OCI-M1 (cell line): ENCODE data around the gene PCK2.

Source experiments
- DNase-seq: peaks from one replicate; lab custom pipeline; 2025; lab: John Stamatoyannopoulos, UW

Gene PCK2

DNA sequence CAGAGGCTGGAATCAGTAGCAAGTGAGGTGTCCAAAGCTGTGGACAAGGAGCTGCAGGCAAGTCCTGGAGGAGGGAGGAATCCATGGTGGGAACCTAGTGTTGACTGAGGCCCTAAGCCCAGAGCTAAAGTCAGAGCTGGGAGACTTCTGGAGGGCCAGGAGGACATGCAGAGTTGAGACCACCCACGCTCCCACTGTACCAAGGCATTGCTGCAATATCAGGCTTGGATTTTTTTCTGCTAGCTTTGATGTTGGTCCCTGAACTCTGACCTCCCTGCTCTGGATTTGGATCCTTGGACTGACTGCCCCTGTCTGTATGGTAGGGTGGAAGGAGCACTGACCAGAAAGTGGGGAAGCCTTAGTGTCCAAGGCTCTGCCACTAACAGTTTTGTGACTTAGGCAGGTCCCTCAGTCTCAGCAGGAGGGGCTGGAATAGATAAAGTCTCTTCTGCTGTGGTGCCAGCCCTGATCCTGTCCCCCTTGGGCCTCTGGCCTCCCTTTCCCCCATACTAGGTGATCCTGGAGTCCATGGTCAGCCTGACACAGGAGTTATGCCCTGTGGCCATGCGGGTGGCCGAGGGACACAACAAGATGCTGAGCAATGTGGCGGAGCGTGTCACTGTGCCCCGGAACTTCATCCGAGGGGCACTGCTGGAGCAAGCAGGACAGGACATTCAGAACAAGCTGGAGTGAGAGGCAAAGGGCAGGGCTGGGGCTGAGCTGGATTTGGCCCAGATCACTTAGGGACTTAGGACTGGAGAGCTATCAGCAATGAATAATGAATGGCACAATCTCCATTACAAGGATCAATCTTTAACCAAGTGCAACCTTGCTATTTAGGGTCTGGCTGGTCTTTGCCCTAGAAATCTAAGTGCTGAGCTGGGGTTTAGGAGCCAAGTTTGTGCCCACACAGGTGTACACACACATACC, 32.9 kb upstream of the PCK2 start:
- no peak for DNase-seq

DNA sequence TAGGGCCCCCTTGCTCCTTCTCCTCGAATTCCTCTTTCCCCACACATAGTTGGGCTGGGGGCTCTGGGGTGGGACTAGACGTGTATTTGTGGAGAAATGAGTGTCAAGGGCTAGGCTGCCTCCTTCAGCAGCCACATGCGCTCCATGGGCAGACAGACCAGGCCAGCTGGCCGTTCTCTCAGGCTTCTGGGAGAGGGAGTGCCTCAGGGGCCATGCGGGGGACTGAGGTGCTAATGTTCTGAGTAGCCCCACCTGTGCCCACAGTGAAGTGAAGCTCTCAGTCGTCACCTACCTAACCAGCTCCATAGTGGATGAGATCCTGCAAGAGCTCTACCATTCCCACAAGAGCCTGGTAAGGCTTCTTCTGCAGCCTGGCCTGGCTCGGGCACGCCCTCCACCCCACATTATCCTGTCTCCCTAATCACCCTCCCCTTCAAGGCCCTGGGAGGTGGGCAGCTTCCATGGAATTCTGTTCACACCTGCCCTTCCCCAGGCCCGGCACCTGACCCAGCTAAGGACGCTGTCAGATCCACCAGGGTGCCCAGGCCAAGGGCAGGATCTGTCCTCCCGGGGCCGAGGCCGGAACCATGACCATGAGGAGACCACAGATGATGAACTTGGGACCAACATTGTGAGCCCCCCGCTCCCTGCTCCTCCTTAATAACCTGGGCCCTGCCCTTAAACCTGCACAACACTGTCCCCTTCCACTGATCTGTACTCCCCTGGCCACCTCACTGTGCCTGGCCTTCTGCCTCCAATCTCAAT, 31.7 kb upstream of the PCK2 start:
- DNase-seq, result no peak

DNA sequence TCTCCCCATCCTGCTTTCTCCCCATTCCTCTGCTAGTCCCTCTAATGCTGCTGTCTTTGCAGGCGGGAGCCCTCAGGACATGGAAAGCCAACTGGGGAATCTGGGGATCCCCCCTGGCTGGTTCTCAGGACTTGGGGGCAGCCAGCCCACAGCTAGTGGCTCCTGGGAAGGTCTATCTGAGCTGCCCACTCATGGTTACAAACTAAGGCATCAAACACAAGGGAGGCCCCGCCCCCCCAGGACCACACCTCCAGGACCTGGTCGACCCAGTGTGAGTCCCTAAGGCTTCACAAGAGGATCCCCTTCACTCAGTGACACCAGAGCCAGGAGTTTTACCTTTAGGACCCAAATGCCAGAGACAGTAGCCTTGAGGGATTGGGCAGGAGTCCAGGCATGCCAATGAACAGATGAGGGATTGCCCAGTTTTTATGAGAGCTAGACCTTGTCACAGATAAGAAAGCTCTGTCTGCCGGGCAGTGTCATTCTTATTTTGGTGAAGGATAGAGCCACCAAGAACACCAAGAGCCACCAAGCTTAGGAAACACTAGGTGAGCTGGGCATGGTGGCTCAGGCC, 30.8 kb upstream of the PCK2 start:
- no peak for DNase-seq

DNA sequence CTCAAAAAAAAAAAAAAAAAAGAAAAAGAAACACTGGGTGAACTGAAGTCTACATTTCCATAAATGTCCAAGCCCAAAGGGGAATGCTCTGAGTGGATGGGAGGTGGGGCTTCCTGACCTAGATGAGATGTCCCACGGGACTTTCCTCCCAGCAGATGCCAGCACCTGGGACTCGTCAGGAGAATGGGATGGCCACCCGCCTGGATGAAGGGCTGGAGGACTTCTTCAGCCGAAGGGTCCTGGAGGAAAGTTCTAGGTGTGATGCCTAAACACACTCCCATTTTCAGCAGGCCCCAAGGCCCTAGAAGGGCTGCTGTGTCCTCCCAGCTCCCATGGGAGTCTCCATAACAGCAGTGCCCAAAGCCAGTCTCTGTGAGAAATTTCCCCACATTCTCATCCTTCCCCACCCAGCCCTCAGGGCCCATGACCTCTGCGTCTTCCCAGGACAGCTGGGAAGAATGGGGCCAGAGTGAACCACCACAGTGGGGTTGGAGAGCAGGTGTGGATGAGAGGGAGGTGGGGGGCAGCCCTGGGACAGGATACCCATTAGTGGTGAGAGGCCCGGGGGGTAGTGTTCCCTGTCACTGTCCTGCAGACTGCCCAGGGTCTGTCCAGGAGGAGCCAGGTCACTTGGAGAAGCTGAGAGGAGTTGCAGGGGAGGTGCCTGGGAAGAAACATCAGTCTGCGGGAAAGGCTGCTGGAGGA, 29.9 kb upstream of the PCK2 start:
- DNase-seq, result no peak

DNA sequence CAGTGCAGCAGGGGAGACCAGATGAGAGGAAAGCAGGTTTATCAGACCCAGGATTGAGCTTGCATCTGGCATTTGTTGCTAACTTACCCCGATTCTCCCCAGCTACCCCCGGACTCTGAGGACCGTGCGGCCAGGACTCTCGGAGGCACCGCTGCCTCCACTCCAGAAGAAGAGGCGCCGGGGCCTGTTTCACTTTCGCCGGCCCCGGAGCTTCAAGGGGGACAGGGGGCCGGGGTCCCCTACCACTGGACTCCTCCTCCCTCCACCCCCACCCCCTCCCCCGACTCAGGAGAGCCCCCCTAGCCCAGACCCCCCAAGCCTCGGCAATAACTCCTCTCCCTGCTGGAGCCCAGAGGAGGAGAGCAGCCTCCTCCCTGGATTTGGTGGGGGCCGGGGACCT, 29.3 kb upstream of the PCK2 start:
- DNase-seq, result no peak

DNA sequence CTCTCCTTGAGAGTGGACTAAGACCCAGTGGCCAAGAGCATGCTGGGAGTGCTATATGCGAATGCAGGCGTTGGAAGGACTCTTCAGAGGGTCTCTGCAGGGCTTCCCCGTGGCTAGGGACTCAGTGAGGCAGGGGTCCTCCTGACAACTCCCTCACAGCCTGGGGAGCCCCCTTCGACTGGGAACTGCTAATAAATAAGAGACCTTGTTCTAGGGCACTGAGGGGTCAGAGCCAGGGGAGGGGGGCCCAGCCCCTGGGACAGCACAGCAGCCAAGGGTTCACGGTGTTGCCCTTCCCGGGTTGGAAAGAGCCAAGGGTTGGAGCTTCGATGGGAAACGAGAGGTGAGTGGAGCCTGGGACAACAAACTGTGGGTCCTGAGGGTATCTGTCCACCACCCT, 28.7 kb upstream of the PCK2 start:
- DNase-seq, result no peak

DNA sequence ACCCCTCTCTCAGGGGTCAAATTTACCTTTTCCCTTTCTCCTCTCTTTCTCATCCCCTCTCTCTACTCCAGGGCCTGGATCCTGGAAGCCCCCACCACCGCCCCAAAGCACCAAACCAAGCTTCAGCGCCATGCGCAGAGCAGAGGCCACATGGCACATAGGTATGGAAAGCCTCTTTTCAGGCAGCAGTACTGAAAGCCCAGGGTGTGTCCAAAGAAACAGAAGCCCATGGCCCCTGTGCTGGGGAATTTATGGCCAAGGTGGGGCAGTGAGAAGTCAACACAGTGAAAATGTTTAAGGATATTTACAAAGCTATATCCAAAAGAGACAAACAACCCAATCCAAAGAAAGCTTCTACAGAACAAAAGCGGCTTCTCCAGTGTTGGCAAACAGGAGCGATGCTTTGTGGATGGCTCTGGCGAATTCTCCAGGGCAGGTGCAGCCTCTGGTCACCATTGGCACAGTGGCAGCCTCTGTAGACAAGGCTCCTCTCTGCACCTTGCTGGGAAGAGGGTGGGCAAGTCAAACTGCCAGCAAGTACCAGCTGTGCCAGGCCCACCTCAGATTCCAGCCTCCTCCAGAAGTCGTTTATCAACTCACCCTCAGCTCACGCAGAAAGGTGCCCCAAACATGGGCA, 27.5 kb upstream of the PCK2 start:
- DNase-seq, result no peak

DNA sequence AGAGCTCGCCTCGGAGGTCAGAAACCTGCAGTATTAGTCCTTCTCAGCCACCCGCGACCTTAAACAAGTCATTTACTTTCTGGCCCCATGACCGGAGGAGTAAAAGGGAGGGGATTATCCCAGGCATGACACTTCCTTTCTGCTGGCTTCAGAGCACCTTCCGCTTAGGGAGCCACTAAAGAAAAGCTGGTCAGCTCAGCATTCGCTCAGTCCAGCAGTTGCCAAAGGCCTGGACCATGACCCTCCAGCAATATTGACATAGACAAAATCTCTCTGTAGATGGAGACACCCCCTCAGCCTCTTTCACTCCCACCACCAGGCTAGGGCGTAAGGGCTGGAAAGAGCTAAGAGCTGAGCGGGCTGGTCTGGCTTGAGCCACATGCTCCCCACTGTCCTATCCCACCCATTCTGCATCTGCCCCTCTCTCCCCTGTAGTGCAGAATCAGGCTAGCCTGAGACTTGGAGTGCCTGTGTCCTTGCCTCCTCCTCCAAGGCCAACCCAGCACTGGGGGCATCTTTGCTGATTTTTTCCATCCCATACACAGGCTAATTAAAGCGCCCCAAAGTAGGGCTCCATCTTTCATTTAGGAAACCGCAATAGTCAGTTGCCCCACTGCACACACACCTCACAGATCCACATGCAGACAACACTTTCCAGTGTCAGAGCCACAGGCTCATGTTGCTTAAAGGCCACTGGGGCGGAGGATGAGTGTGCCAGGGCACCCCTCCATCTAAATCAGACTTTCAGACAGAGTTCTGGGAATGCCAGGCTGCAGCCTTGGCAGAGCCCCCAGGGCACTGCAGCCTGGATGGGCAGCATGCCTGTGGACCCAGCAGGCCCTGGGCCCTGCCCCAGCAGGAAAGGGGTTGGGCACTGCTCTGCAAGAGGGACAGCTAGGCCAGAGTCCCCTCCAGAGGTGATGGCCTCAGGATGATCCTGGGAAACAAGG, 26.7 kb upstream of the PCK2 start:
- DNase-seq, result no peak

DNA sequence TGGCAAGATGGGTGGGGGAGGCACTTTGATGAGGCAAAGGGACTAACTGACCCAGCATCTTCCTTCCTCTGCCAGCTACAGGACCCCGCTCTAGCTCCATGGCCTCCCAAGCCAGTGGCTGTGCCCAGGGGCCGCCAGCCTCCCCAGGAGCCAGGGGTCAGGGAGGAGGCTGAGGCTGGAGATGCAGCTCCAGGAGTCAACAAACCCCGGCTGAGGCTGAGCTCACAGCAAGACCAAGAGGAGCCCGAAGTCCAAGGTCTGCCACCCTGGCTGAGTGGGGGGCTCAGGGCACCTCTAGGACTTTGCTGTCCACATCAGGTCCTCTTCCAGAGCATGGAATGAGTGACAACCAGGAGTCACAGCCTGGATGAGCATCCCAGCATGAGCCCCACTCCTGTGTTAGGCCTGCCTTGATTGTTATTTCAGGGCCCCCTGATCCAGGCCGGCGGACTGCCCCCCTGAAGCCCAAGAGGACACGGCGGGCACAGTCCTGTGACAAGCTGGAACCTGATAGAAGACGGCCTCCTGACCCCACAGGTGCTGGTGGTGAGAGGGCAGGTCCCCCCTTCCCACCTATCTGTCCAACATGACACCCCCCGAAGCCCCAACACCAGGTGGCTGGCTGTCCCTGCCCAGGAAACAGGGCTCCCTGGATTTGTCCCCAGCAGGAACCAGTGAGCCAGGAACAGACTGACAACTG, 25.2 kb upstream of the PCK2 start:
- no peak for DNase-seq

DNA sequence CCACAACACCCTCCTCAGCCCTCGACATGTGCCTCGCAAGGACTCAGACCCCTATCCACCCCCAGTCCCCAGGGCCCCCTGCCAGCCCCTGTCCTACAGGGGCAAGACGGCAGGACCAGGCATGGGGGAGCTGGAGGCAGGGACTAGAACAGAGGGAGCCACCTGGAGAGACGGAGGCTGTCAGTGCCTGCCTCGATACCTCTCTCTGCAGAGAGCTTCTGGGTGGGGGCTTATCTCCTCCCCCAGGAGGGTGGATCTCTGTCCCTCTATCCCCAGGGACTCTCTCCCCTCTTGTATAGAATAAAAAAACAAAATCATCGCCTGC, 24.7 kb upstream of the PCK2 start:
- DNase-seq, result no peak

DNA sequence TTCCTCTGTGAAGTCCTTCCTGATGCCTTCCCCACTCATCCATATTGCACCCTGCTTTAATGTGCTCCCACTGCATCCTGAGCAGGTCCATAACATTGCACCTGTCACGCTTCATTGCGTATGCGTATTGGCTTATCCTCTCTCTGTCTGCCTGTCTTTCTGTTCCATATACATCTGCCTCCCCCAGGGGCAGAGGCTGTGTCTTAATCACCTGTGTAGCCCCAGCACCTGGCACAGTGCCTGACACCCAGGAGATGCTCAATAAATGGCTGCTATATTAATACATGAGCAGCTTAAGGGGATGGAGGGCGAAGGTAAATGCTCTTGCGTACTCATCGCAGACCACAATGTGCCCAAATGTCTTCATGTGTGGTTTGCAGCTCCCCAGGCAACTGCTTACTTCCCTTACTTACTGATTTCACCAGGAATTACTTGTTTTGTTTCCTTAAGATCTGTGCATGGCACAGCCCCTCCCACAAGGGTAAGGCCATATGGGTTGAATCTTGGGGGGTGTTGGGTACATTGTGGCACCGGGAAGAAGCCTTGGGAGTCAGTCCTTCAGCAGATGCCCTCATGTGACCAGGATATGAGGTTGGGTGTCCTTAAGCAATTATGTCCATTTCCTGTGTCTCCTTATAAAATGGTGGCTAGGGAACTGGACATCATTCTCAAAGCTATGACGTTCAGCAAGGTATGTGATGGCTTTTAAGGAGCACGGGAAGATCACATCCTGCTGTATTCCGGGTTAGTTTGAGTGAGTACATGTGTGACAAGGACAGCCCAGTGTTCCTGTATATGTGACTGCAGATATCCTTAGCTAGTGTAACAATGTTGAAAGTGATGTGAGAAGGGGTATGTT, 23.6 kb upstream of the PCK2 start:
- DNase-seq, result no peak

DNA sequence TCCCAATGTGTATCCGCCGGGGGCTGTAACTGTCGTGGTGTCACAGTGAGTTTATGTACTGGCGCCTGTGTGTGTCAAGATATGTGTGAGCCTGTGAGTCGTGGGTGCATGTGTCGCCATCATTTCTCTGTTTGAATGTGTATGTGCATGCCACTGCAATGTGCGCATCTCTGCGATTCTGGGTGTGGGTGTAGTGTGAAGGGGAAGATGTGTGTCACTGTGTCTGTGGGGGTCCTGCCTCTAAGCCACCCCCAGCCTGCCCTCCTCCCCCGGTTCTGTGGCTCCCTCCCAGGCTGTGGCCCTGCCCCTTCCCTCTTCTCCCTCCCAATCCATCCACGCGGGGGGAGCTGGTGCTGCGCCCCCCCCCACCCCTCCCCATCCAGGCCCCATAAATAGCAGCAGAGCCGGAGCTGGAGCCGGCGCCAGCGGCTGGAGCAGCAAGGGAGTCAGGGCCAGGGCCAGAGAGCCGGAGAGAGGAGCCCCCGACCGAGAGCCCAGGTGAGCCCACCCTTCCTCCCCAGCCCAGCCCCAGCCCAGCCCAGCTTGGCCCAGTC, 22.9 kb upstream of the PCK2 start, which contains the start of gene CPNE6:
Gene CPNE6, plus strand, starts transcription at position 419 of the 554 bp plus-strand sequence. CDS start 1,375 bp downstream, outside the sequence.
- DNase-seq, result no peak

DNA sequence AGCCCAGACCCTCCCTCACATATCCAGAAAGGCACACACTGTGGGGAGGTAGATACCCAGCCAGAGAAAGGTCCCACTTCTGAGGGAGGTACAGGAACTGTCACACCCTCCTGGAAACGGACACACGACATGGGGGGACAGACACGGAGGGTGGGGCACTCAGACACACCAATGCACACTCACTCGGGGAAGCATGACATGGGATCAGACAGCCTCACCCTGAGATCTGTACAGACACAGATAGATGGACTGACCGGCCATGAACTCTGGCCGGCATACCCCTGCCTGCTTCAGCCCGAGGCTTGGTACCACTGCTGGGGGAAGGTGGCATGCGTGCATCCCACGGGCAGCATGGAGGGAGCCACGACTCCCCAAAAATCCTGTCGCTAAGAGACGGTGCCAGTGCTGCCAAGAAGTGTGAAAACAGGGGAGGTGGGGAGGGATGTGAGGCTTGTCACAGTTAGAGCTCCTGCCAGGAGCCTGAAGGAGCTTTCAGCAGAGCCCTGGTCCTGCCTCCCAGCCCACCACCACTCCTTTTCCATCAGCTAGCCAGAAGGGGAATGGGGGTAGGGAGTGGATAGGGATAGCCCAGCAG, 22.2 kb upstream of the PCK2 start:
- DNase-seq, result no peak

DNA sequence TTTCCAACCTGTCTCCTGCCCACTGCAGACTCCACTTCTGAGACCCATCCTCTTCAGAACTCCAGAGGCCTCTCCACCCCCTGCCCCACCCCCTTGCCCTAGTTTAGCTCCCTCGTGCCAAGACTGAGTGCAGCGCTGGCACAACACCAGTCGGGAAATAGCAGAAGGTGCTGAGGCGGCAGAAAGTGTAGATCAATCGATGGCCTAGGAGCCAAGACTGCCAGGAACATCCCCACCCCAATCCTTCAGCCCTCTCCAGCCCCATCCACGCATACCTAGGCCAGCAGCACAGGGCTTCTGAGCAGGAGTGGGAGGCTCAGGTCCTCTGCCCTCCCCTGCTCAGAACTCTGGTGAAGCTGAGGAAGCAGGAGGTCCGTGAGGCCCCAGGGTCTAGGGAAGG, 21.7 kb upstream of the PCK2 start:
- no peak for DNase-seq

DNA sequence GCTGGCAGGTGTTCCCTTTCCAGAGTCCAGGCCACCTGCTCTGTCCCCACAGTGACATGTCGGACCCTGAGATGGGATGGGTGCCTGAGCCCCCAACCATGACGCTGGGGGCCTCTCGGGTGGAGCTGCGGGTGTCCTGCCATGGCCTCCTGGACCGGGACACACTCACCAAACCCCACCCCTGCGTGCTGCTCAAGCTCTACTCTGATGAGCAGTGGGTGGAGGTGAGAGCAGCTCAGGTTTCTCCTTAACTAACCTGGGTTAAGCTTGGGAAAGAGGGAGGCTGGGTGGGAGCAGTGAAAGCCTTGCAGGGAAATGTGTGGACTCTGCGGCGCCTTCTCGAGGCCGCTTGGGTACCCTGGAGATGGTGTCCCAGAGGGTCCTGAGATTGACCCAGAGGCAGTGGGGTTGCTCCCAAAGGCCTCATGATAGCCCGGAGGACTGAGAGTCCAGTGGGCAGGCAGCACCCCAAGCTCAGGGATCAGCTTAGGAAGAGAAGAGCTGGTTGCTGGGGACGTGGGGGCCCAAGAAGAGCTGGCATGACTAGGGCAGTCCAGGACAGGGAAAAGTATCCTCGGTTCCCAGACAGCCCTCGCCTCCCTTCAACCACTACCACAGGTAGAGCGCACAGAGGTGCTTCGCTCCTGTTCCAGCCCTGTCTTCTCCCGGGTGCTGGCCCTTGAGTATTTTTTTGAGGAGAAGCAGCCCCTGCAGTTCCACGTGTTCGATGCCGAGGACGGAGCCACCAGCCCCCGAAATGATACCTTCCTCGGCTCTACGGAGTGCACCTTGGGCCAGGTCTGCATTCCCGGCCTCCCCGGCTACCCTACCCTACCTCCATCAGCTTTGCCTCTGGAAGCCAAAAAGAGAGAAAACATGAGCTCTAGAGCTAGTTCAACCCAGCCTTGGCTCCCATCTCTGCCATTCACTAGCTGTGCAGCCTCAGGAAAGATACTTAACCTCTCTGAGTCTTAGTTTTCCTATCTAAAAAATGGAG, 20.9 kb upstream of the PCK2 start:
- no peak for DNase-seq

DNA sequence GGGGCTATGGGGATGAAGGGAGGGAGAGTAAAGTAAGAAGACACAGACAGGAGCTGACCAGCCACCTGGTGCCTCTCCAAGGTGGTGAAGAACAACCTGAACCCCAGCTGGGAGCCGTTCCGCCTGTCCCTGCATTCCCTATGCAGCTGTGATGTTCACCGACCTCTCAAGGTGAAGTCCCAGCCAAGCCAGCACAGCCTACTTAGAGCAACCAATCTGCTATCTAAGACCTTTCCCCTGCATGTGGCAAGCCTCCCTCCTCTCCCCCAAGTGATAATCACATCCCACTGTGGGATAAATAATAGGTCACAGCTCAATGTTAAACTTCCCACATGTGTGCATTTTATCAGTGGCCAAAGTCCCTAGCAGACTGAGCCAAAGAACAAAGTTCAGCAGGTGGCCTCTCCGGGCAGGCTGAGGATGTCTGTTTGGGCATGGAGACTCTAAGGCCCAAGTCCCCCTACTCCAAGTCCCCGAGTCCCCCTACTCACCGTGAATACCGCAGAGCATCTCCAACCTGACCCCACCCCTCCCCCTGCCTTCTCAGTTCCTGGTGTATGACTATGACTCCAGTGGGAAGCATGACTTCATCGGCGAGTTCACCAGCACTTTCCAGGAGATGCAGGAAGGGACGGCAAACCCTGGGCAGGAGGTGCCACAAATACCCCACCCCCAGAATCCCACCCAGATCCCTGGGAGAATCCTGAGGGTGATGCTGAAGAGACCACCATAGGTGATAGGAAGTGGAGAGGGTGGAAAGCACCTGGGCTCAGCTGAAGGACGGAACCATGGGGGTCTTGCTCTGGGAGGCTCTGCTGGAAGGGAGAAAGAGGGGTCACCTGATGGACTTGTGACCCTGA, 19.3 kb upstream of the PCK2 start:
- DNase-seq, result no peak
